PC-9 (cell line): Measurements from ENCODE around the gene HSPG2. TPM values are rescaled to one million over a fixed set of nuclear protein-coding genes. Genes with fewer than 3 reads are reported as not detected.

Experiments
- BruUV-seq: library from RNA; stranded (reverse); fragments of 400-500 nt; replicated peaks from 2 replicates; lab custom pipeline; 2021; lab: Mats Ljungman, UMichigan
- CTCF ChIA-PET: fragments of 300-600 bp; sonication (Branson Sonifier 250); formaldehyde crosslinking; loops from one replicate; lab custom pipeline; 2022; ENCODE audit warnings: antibody characterized with exemption; lab: Charles Lee
- POLR2A ChIA-PET: fragments of 300-600 bp; sonication (Branson Sonifier 250); formaldehyde crosslinking; loops from one replicate; lab custom pipeline; 2022; ENCODE audit warnings: antibody characterized with exemption; ENCODE audit not compliant: unreplicated experiment; lab: Charles Lee
- DNase-seq, 2 experiments: peaks; one replicate each; pipeline versions ENCODE4 v3.0.0 to v3.0.0-alpha.2; 2015 to 2022; ENCODE audit warnings: mixed read lengths in 1 of 2
- H2AFZ ChIP-seq: fragments of 200-600 bp; sonication (generic); 2 replicates; pipeline ENCODE4 v1.8.1; 2017; ENCODE audit warnings: antibody characterized with exemption
- H3F3A ChIP-seq: fragments of 200-600 bp; sonication (generic); 2 replicates; pipeline ENCODE4 v1.8.1; 2017; ENCODE audit warnings: antibody characterized with exemption, mild to moderate bottlenecking, low read depth; ENCODE audit not compliant: insufficient read depth
- H3K27ac ChIP-seq: fragments of 200-600 bp; sonication (generic); 2 replicates; pipeline ENCODE4 v1.6.1; 2016; ENCODE audit warnings: mixed run types
- H3K27me3 ChIP-seq: fragments of 200-600 bp; sonication (generic); 2 replicates; pipeline ENCODE4 v1.6.1; 2016; ENCODE audit warnings: low read depth, mixed run types; ENCODE audit not compliant: insufficient read depth
- H3K36me3 ChIP-seq: fragments of 200-600 bp; sonication (generic); 2 replicates; pipeline ENCODE4 v1.6.1; 2016; ENCODE audit warnings: low read depth, mixed run types
- H3K4me1 ChIP-seq: fragments of 200-600 bp; sonication (generic); replicated peaks from 2 replicates; pipeline ENCODE4 v1.6.1; 2016; ENCODE audit warnings: mixed run types; ENCODE audit not compliant: insufficient read depth
- H3K4me2 ChIP-seq: fragments of 200-600 bp; sonication (generic); 2 replicates; pipeline ENCODE4 v1.6.1; 2017; ENCODE audit warnings: mixed run types
- H3K4me3 ChIP-seq: fragments of 200-600 bp; sonication (generic); 2 replicates; pipeline ENCODE4 v1.6.1; 2016; ENCODE audit warnings: mixed run types
- H3K79me2 ChIP-seq: fragments of 200-600 bp; sonication (generic); 2 replicates; pipeline ENCODE4 v1.6.1; 2017; ENCODE audit warnings: low read depth, mixed run types
- H3K9me2 ChIP-seq: fragments of 200-600 bp; sonication (generic); 2 replicates; pipeline ENCODE4 v1.8.1; 2017; ENCODE audit warnings: mild to moderate bottlenecking; ENCODE audit not compliant: insufficient read depth
- H3K9me3 ChIP-seq: fragments of 200-600 bp; sonication (generic); 2 replicates; pipeline ENCODE4 v1.8.1; 2016; ENCODE audit warnings: low read depth; ENCODE audit not compliant: insufficient read depth
- H4K20me1 ChIP-seq: fragments of 200-600 bp; sonication (generic); 2 replicates; pipeline ENCODE4 v1.8.1; 2017; ENCODE audit not compliant: insufficient read depth
- EZH2 ChIP-seq: fragments of 200-600 bp; sonication (generic); IDR thresholded peaks from 2 replicates; pipeline ENCODE4 v1.8.0; 2017; ENCODE audit warnings: antibody characterized with exemption, low read depth
- intact Hi-C: fragments of 100-400 bp; cut with micrococcal nuclease; formaldehyde crosslinking; loops from one replicate; pipeline ENCODE4 v1.10.0; 2022; ENCODE audit not compliant: unreplicated experiment
- total RNA-seq: library from RNA; stranded (reverse); gene quantifications from 2 replicates; pipeline ENCODE4 v1.2.3, GENCODE V29; 2021
- TF ChIP-seq, protein P1 (sequence below): fragments of 200-600 bp; sonication (generic); conservative IDR thresholded peaks from 2 replicates; pipeline ENCODE4 v1.6.1; 2017; ENCODE audit warnings: mixed run types, antibody characterized with exemption, mild to moderate bottlenecking, moderate library complexity

HSPG2 gene
- total RNA-seq, 1 experiment from 2014 or later: 126 TPM

GRCh38 chr1:21854751-21855131 is 82.4 kb downstream of the HSPG2 start:
- BruUV-seq: no TSS peak

GRCh38 chr1:21854090-21854750 is 82.9 kb downstream of the HSPG2 start:
- ChIA-PET CTCF (no interaction called here), POLR2A (interaction anchor here (0.6 kb wide), 1 partner anchor 29 kb away, joined by 5 read pairs; no protein-coding TSS in a partner anchor)
- H3K9me3 ChIP-seq: no peaks in the 10 kb centered on the region
- no peaks in the 10 kb centered on the region for H3K9me2 ChIP-seq
- no peaks in the 10 kb centered on the region for H3K36me3 ChIP-seq
- no peak overlapping the region for H2AFZ ChIP-seq
- H3K4me1 ChIP-seq: no peaks in the 10 kb centered on the region; the same call in 1 of the 2 replicates
- BruUV-seq: no TSS peak
- no peaks in the 10 kb centered on the region for H4K20me1 ChIP-seq
- no peak for DNase-seq
- intact Hi-C loops: no loop called here
- H3K27me3 ChIP-seq: no peaks in the 10 kb centered on the region
- H3K4me2 ChIP-seq: no peak overlapping the region
- no peaks in the 10 kb centered on the region for H3K79me2 ChIP-seq
- no peak overlapping the region for H3K27ac ChIP-seq
- H3F3A ChIP-seq: no peaks in the 10 kb centered on the region
- TF ChIP-seq, protein P1, sequence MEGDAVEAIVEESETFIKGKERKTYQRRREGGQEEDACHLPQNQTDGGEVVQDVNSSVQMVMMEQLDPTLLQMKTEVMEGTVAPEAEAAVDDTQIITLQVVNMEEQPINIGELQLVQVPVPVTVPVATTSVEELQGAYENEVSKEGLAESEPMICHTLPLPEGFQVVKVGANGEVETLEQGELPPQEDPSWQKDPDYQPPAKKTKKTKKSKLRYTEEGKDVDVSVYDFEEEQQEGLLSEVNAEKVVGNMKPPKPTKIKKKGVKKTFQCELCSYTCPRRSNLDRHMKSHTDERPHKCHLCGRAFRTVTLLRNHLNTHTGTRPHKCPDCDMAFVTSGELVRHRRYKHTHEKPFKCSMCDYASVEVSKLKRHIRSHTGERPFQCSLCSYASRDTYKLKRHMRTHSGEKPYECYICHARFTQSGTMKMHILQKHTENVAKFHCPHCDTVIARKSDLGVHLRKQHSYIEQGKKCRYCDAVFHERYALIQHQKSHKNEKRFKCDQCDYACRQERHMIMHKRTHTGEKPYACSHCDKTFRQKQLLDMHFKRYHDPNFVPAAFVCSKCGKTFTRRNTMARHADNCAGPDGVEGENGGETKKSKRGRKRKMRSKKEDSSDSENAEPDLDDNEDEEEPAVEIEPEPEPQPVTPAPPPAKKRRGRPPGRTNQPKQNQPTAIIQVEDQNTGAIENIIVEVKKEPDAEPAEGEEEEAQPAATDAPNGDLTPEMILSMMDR: no peak
- no peak for TF ChIP-seq EZH2
- no peak overlapping the region for H3K4me3 ChIP-seq

More at GRCh38 chr1:21854751-21855131, 82.4 kb downstream of the HSPG2 start:
- Histone ChIP-seq H3K9me2 (no peaks in the 10 kb centered on the region), H3K4me3 (no peak overlapping the region), H3K4me2 (no peak overlapping the region), H3F3A (no peaks in the 10 kb centered on the region), H3K9me3 (no peaks in the 10 kb centered on the region), H3K27ac (no peak overlapping the region), H3K79me2 (no peaks in the 10 kb centered on the region), H4K20me1 (no peaks in the 10 kb centered on the region), H3K27me3 (no peaks in the 10 kb centered on the region), H3K4me1 (no peaks in the 10 kb centered on the region; the same call in 1 of the 2 replicates), H3K36me3 (no peaks in the 10 kb centered on the region), H2AFZ (no peak overlapping the region)
- no peak for TF ChIP-seq EZH2
- TF ChIP-seq, protein P1: no peak
- DNase-seq: no peak
- CTCF ChIA-PET: no interaction called here
- intact Hi-C loops: no loop called here
- POLR2A ChIA-PET: no interaction called here

DNA sequence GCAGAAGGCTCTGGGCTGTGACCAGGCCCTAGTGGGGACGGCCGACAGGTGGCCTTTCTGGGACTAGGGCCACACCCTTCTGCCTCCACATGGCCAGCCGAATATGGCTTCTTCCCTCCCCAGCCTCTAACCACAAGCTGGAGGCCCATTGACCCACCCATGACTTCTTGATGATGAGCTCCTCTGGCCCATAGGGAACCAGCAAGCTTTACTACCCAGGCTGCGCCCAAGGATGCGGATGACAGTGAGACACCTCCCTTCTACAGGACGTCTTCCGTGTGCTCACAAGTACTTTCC is 84.0 kb downstream of the HSPG2 start:
- H3K9me2 ChIP-seq: no peaks in the 10 kb centered on the region
- CTCF ChIA-PET: no interaction called here
- DNase-seq: no peak
- intact Hi-C loops: no loop called here
- no peaks in the 10 kb centered on the region for H4K20me1 ChIP-seq
- no peak overlapping the region for H3K4me2 ChIP-seq
- H3K4me3 ChIP-seq: no peak overlapping the region
- no peaks in the 10 kb centered on the region for H3K36me3 ChIP-seq
- no peak overlapping the region for H3K27ac ChIP-seq
- H3K79me2 ChIP-seq: no peaks in the 10 kb centered on the region
- no peaks in the 10 kb centered on the region; the same call in 1 of the 2 replicates for H3K4me1 ChIP-seq
- POLR2A ChIA-PET: no interaction called here
- BruUV-seq: no TSS peak
- H3K9me3 ChIP-seq: no peaks in the 10 kb centered on the region
- no peak overlapping the region for H2AFZ ChIP-seq
- H3F3A ChIP-seq: no peaks in the 10 kb centered on the region
- no peaks in the 10 kb centered on the region for H3K27me3 ChIP-seq
- TF ChIP-seq, protein P1: no peak
